Activated CD8-positive, alpha-beta T cell treated with anti-CD3 and anti-CD28 coated beads, Interleukin-2, amount 10 ng/mL, durations not matched to agents 7 days and 5 days (primary cell): Measurements from ENCODE around the gene GHSR. TPM values are rescaled to one million over a fixed set of nuclear protein-coding genes. Genes with fewer than 3 reads are reported as not detected.

Experiments
- ATAC-seq: fragments of 150-1000 bp; cut with Tn5 transposase; one replicate; pipeline ENCODE4 v1.10.0; 2021; ENCODE audit warnings: moderate library complexity
- CTCF ChIA-PET: fragments of 350-600 bp; sonication (Branson Sonifier 250); formaldehyde crosslinking; loops from one replicate; lab custom pipeline; 2021; ENCODE audit warnings: antibody characterized with exemption; lab: Charles Lee
- POLR2A ChIA-PET: fragments of 350-600 bp; sonication (Branson Sonifier 250); formaldehyde crosslinking; loops from one replicate; lab custom pipeline; 2021; ENCODE audit warnings: antibody characterized with exemption; lab: Charles Lee
- DNase-seq: peaks from one replicate; pipeline ENCODE4 v3.0.0-alpha.2; 2020
- H3K27ac Mint-ChIP-seq: one replicate; pipeline ENCODE4 v1.8.0; 2021; ENCODE audit warnings: mild to moderate bottlenecking, mixed read lengths
- H3K27me3 Mint-ChIP-seq: one replicate; pipeline ENCODE4 v1.8.0; 2021; ENCODE audit warnings: low read depth, mixed read lengths
- H3K36me3 Mint-ChIP-seq: one replicate; pipeline ENCODE4 v1.8.0; 2021; ENCODE audit warnings: low read depth, mixed read lengths
- H3K4me1 Mint-ChIP-seq: one replicate; pipeline ENCODE4 v1.8.0; 2021; ENCODE audit warnings: low read depth, mixed read lengths
- H3K4me3 Mint-ChIP-seq: one replicate; pipeline ENCODE4 v1.8.0; 2021; ENCODE audit warnings: mild to moderate bottlenecking, mixed read lengths
- H3K9me3 Mint-ChIP-seq: one replicate; pipeline ENCODE4 v1.8.0; 2022; ENCODE audit warnings: mixed read lengths; ENCODE audit not compliant: insufficient read depth
- total RNA-seq, 2 experiments: library from RNA; stranded (reverse); gene quantifications; one replicate each; pipeline ENCODE4 v1.2.3, GENCODE V29; 2021

Gene GHSR
- total RNA-seq, 2 experiments from 2014 or later = not detected

- ATAC-seq (no peak), DNase-seq (no peak)
- H3K9me3 Mint-ChIP-seq = no peaks in the 10 kb centered on the region
- H3K27ac Mint-ChIP-seq = no peak overlapping the region
- H3K4me3 Mint-ChIP-seq = no peak overlapping the region
- CTCF ChIA-PET = interaction anchor here (1.7 kb wide), 1 partner anchor 132 kb away, joined by 7 read pairs; no protein-coding TSS in a partner anchor
- H3K27me3 Mint-ChIP-seq = peaks cover 15% of the 10 kb centered on the region
- no peaks in the 10 kb centered on the region for H3K4me1 Mint-ChIP-seq
- POLR2A ChIA-PET = no interaction called here
- H3K36me3 Mint-ChIP-seq = no peaks in the 10 kb centered on the region
These were observed 16.1 kb upstream of the GHSR start for GRCh38 chr3:172464306-172464705.

- Mint-ChIP-seq H3K9me3 (no peaks in the 10 kb centered on the region), H3K4me1 (no peaks in the 10 kb centered on the region), H3K27me3 (peaks cover 4% of the 10 kb centered on the region), H3K36me3 (no peaks in the 10 kb centered on the region), H3K27ac (no peak overlapping the region), H3K4me3 (no peak overlapping the region)
- DNase-seq = no peak
- CTCF ChIA-PET = interaction anchor here (0.6 to 5.0 kb wide), 50 partner anchors 9 to 689 kb away, joined by 3 to 32 read pairs (median 4); partner anchors contain the start of gene GHSR
- ATAC-seq = peak; percentile 61
- POLR2A ChIA-PET = no interaction called here
These were observed 13.4 kb upstream of the GHSR start for GRCh38 chr3:172461530-172462138.

GRCh38 chr3:172456404-172456803 lies 8.1 kb upstream of the GHSR start:
- no peak overlapping the region for H3K27ac Mint-ChIP-seq
- POLR2A ChIA-PET = no interaction called here
- CTCF ChIA-PET = no interaction called here
- no peaks in the 10 kb centered on the region for H3K9me3 Mint-ChIP-seq
- no peaks in the 10 kb centered on the region for H3K4me1 Mint-ChIP-seq
- no peak overlapping the region for H3K4me3 Mint-ChIP-seq
- peaks cover 25% of the 10 kb centered on the region for H3K27me3 Mint-ChIP-seq
- DNase-seq = no peak
- no peak for ATAC-seq
- no peaks in the 10 kb centered on the region for H3K36me3 Mint-ChIP-seq

- no peak overlapping the region for H3K27ac Mint-ChIP-seq
- DNase-seq (no peak), ATAC-seq (no peak)
- POLR2A ChIA-PET = no interaction called here
- peaks cover 9% of the 10 kb centered on the region for H3K4me1 Mint-ChIP-seq
- H3K27me3 Mint-ChIP-seq = peaks cover 47% of the 10 kb centered on the region
- H3K4me3 Mint-ChIP-seq = no peak overlapping the region
- peaks cover 3% of the 10 kb centered on the region for H3K36me3 Mint-ChIP-seq
- CTCF ChIA-PET = no interaction called here
- H3K9me3 Mint-ChIP-seq = no peaks in the 10 kb centered on the region
These were observed 5.9 kb upstream of the GHSR start for GRCh38 chr3:172454180-172454579.

- ChIA-PET CTCF (interaction anchor here (1.9 kb wide), 1 partner anchor 12 kb away, joined by 7 read pairs; no protein-coding TSS in a partner anchor), POLR2A (interaction anchor here (0.5 kb wide), 1 partner anchor 95 kb away, joined by 3 read pairs; no protein-coding TSS in a partner anchor)
- peak; percentile 38 for DNase-seq
- H3K27ac Mint-ChIP-seq = no peak overlapping the region
- H3K9me3 Mint-ChIP-seq = no peaks in the 10 kb centered on the region
- no peak overlapping the region for H3K4me3 Mint-ChIP-seq
- H3K36me3 Mint-ChIP-seq = peaks cover 13% of the 10 kb centered on the region
- H3K27me3 Mint-ChIP-seq = peaks cover 75% of the 10 kb centered on the region
- H3K4me1 Mint-ChIP-seq = peaks cover 31% of the 10 kb centered on the region
- peak; percentile 20 for ATAC-seq
These were observed 1.4 kb upstream of the GHSR start for GRCh38 chr3:172449466-172450149.

- Mint-ChIP-seq H3K27ac (no peak overlapping the region), H3K9me3 (no peaks in the 10 kb centered on the region), H3K4me3 (peak overlapping the region; percentile 44), H3K27me3 (peaks cover 73% of the 10 kb centered on the region), H3K36me3 (peaks cover 13% of the 10 kb centered on the region), H3K4me1 (peaks cover 31% of the 10 kb centered on the region)
- CTCF ChIA-PET = interaction anchor here (1.0 to 1.9 kb wide), 2 partner anchors 13 to 147 kb away, joined by 3 to 7 read pairs; no protein-coding TSS in a partner anchor
- DNase-seq (no peak), ATAC-seq (no peak)
- POLR2A ChIA-PET = no interaction called here
These were observed 607 bp upstream of the GHSR start for GRCh38 chr3:172448661-172449465.

- Mint-ChIP-seq H3K27ac (no peak overlapping the region), H3K4me3 (no peak overlapping the region), H3K9me3 (no peaks in the 10 kb centered on the region), H3K27me3 (peaks cover 74% of the 10 kb centered on the region), H3K4me1 (peaks cover 31% of the 10 kb centered on the region), H3K36me3 (peaks cover 13% of the 10 kb centered on the region)
- ATAC-seq (no peak), DNase-seq (no peak)
- POLR2A ChIA-PET = no interaction called here
- CTCF ChIA-PET = interaction anchor here (1.3 kb wide), 1 partner anchor 15 kb away, joined by 3 read pairs; no protein-coding TSS in a partner anchor
These were observed 2.1 kb downstream of the GHSR start for GRCh38 chr3:172446198-172446597.

- H3K9me3 Mint-ChIP-seq = no peaks in the 10 kb centered on the region
- H3K27ac Mint-ChIP-seq = no peak overlapping the region
- H3K36me3 Mint-ChIP-seq = peaks cover 13% of the 10 kb centered on the region
- peaks cover 67% of the 10 kb centered on the region for H3K27me3 Mint-ChIP-seq
- POLR2A ChIA-PET = no interaction called here
- ATAC-seq (no peak), DNase-seq (no peak)
- H3K4me3 Mint-ChIP-seq = no peak overlapping the region
- peaks cover 29% of the 10 kb centered on the region for H3K4me1 Mint-ChIP-seq
- CTCF ChIA-PET = interaction anchor here (0.9 to 1.8 kb wide), 3 partner anchors 16 to 151 kb away, joined by 3 to 9 read pairs (median 3); no protein-coding TSS in a partner anchor
These were observed 3.4 kb downstream of the GHSR start for GRCh38 chr3:172444821-172445220.

- no peak overlapping the region for H3K27ac Mint-ChIP-seq
- no peak overlapping the region for H3K4me3 Mint-ChIP-seq
- no peak for ATAC-seq
- H3K4me1 Mint-ChIP-seq = peaks cover 7% of the 10 kb centered on the region
- no peaks in the 10 kb centered on the region for H3K9me3 Mint-ChIP-seq
- H3K36me3 Mint-ChIP-seq = peaks cover 2% of the 10 kb centered on the region
- H3K27me3 Mint-ChIP-seq = peaks cover 58% of the 10 kb centered on the region
- CTCF ChIA-PET = interaction anchor here (1.2 kb wide), 1 partner anchor 18 kb away, joined by 3 read pairs; no protein-coding TSS in a partner anchor
- POLR2A ChIA-PET = no interaction called here
- DNase-seq = no peak
These were observed 5.7 kb downstream of the GHSR start for GRCh38 chr3:172442606-172443005.

GRCh38 chr3:172441581-172441980 lies 6.7 kb downstream of the GHSR start:
- Mint-ChIP-seq H3K4me1 (no peaks in the 10 kb centered on the region), H3K9me3 (no peaks in the 10 kb centered on the region), H3K27me3 (peaks cover 49% of the 10 kb centered on the region), H3K4me3 (no peak overlapping the region), H3K27ac (no peak overlapping the region), H3K36me3 (no peaks in the 10 kb centered on the region)
- POLR2A ChIA-PET = no interaction called here
- ATAC-seq (no peak), DNase-seq (no peak)
- CTCF ChIA-PET = no interaction called here

- ChIA-PET POLR2A (no interaction called here), CTCF (no interaction called here)
- Mint-ChIP-seq H3K9me3 (peaks cover 7% of the 10 kb centered on the region), H3K27me3 (peaks cover 31% of the 10 kb centered on the region), H3K36me3 (no peaks in the 10 kb centered on the region), H3K27ac (no peak overlapping the region), H3K4me1 (no peaks in the 10 kb centered on the region), H3K4me3 (no peak overlapping the region)
- no peak for ATAC-seq
- no peak for DNase-seq
These were observed 10.1 kb downstream of the GHSR start for GRCh38 chr3:172438186-172438585.
